ENCODE data around the gene AGPAT1.

The AGPAT1 gene

DNA sequence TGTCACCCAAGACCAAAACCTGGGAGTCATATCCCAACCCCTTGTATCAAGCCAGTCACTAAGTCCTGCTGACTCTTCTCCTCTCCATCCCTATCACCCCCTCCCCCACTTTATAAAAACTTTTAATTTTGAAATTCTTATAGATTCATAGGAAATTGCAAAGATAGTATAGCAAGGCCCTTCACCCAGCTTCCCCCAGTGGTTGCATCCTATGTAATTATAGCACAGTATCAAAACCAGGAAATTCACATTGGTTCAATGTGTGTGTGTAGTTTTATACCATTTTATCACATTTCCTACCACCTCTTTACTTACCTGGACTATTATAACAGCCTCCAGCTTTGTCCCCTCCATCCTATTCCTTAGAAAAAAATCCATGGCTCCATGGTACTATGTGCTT lies 17.8 kb downstream of the AGPAT1 start:
- in situ Hi-C loops (cut with MboI; ENCODE audit: low sequenced_read_pairs, unreplicated experiment), result no loop called here
- DNase-seq (ENCODE audit: low spot score), result no peak
- no peak for TF ChIP-seq CTCF (IDR thresholded peaks at IDR 0.05; ENCODE audit: borderline replicate concordance, control extremely low read depth, extremely low read depth, insufficient read depth, missing control alignments)

GRCh38 chr6:32156891-32157290 lies 19.0 kb downstream of the AGPAT1 start:
- DNase-seq (ENCODE audit: low spot score), result no peak
- in situ Hi-C loops (cut with MboI; ENCODE audit: low sequenced_read_pairs, unreplicated experiment), result no loop called here
- no peak for TF ChIP-seq CTCF (IDR thresholded peaks at IDR 0.05; ENCODE audit: borderline replicate concordance, control extremely low read depth, extremely low read depth, insufficient read depth, missing control alignments)

- TF ChIP-seq CTCF (IDR thresholded peaks at IDR 0.05; ENCODE audit: borderline replicate concordance, control extremely low read depth, extremely low read depth, insufficient read depth, missing control alignments), result peak; percentile 70
- peak; percentile 90 for DNase-seq (ENCODE audit: low spot score)
- in situ Hi-C loops (cut with MboI; ENCODE audit: low sequenced_read_pairs, unreplicated experiment), result no loop called here
These were observed 21.2 kb downstream of the AGPAT1 start for GRCh38 chr6:32154514-32155161.

DNA sequence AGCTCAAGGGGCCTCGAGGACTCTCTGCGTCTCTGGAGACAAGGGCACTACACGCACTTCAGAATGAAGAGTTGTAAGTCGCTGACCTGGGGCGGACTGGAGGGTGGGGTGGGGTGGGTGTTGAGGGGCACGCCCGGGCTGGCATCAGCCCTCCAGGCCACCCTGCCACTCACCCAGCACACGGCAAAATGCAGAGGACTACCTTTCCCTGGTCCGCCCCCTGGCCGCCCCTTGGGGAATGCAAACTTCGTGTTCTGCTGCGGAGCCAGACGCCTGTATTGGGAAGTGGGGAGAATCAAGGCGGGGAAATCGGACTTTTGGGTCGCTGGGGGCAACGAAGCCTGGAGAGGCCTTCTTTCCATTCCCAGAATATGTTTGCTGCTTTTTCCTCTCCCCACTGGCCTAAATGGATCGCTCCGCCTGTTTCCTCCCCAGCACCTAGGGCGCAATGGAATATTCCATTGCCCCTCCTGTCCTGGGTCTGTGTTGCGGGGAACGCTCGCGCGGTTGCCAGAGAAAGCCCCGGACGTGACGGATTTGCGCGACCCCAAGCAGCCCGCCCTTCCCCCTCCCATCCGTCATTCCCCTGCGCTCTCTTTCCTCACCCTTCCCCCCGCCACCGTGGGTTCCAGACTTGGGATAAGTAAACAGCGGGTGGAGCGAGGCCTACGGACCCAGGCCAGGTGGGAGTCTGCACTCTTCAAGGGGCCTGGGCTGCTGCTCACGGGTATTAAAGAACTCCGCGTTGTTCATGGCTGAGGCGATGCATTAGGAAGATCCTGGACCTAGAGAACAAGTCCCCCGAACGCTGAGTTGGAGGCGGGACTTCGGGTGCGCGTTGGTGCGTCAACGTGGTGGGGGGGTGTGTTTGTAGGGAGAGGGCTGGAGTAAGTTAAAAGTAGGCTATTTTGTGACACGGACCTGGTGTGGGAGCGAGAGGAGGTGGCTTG lies 22.0 kb downstream of the AGPAT1 start, which contains the start of gene PPT2:
Gene PPT2 (plus strand): TSS at position 578 of the 950 bp plus-strand sequence. CDS start 454 bp downstream, outside the sequence.
- peak; percentile 84 for DNase-seq (ENCODE audit: low spot score)
- in situ Hi-C loops (cut with MboI; ENCODE audit: low sequenced_read_pairs, unreplicated experiment), result no loop called here
- no peak for TF ChIP-seq CTCF (IDR thresholded peaks at IDR 0.05; ENCODE audit: borderline replicate concordance, control extremely low read depth, extremely low read depth, insufficient read depth, missing control alignments)

DNA sequence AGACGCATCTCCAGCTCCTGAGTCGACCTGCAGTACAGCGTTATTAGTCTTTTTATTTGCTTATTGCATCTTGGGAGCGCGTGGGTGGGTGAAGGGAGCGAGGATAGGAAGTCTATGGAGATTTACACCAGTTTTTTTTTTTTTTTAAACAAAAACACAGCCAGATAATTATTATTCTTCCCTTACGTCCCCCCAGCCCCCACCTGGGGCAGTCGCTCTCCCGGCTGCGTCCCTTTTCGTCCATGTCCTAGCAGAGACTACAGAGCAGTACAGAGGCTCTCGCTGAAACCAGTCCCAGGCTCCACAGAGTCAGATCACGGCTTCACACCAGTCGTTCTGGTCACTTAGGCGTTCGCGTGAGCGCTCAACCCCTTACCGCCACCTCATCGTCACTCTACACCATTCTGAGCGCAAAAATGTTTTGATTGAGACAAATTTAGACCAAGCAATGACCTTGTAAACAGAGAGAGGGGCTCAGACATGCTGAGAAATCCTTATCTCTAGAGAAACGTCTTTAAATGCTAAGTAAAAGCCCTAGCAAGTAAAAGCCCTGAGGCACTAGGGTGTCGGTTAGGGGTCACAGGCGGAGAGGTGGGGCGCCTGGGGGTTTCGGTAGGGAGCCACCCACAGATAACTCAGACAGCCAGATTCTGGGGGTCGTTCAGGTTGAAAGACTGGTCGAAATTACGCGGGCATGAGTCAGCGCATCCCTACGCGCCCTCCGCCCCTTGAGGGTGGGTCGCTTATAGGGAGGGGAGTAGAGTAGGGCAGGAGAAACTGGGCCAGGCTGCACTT lies 22.9 kb downstream of the AGPAT1 start:
- in situ Hi-C loops (cut with MboI; ENCODE audit: low sequenced_read_pairs, unreplicated experiment), result no loop called here
- no peak for TF ChIP-seq CTCF (IDR thresholded peaks at IDR 0.05; ENCODE audit: borderline replicate concordance, control extremely low read depth, extremely low read depth, insufficient read depth, missing control alignments)

More for the DNA sequence above, 22.9 kb downstream of the AGPAT1 start:
- DNase-seq (ENCODE audit: low spot score), result no peak

All from GM13976 (cell line).